MM.1S (cell line): ENCODE data around the gene CHCHD6.

Experiments
- EZH2 ChIP-seq: fragments of 300-600 bp; sonication (generic); optimal IDR thresholded peaks from 2 replicates; pipeline ENCODE3; 2017; ENCODE audit warnings: low read depth, mild to moderate bottlenecking, antibody characterized with exemption, low read length, mixed read lengths
- EZH2phosphoT487 ChIP-seq: fragments of 300-600 bp; sonication (generic); IDR thresholded peaks from 2 replicates; pipeline ENCODE4 v1.6.1; 2018; ENCODE audit warnings: antibody characterized with exemption, low read length
- TF ChIP-seq, protein P1 (sequence below): fragments of 300-600 bp; sonication (generic); IDR thresholded peaks from 2 replicates; pipeline ENCODE4 v1.5.1; 2016; ENCODE audit warnings: antibody characterized with exemption, low read length, mixed read lengths

DNA sequence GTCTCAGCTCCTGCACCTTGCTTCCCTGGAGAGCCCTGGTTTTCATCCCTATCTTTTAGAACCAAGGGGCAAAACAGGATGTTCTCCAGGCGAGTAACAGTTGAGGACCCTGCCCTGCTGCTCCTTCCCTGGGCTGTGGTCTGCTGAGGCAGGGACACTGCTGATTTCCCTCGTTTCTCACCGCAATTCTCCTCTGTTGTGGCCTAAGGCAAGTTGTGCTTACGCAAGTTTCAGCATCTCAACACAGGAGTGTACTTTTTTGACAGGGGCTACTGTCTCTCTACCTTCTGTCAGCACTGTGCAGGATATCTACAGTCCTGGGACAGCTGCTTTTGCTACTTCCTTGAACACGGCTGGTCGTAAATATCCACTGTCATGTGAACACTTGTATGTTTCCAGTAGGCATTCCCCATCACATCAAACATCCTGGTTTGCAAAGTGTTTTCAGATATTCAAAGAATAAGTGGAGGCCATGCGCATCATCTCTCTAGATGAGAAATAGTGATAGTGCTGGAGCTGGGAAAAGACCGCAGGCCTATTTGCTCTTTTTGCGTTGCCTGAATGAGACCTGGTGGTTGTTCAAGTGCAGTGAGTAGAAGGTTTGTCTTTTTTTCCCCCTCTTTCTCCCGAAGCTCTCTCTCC is 168.8 kb downstream of the CHCHD6 start:
- no peak for TF ChIP-seq EZH2
- TF ChIP-seq, protein P1, sequence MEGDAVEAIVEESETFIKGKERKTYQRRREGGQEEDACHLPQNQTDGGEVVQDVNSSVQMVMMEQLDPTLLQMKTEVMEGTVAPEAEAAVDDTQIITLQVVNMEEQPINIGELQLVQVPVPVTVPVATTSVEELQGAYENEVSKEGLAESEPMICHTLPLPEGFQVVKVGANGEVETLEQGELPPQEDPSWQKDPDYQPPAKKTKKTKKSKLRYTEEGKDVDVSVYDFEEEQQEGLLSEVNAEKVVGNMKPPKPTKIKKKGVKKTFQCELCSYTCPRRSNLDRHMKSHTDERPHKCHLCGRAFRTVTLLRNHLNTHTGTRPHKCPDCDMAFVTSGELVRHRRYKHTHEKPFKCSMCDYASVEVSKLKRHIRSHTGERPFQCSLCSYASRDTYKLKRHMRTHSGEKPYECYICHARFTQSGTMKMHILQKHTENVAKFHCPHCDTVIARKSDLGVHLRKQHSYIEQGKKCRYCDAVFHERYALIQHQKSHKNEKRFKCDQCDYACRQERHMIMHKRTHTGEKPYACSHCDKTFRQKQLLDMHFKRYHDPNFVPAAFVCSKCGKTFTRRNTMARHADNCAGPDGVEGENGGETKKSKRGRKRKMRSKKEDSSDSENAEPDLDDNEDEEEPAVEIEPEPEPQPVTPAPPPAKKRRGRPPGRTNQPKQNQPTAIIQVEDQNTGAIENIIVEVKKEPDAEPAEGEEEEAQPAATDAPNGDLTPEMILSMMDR, result no peak
- TF ChIP-seq EZH2phosphoT487, result no peak
